ENCODE measurements around the gene CRACDL.

CRACDL gene

GRCh38 chr2:98861601-98862000, 74.4 kb downstream of the CRACDL start:
- Histone ChIP-seq H4K20me1 (ENCODE audit: insufficient read depth, low read length) (no peaks in the 10 kb centered on the region), H3K27ac (ENCODE audit: low read length) (no peak overlapping the region), H3K9me3 (ENCODE audit: insufficient read depth, low read length) (peaks cover 12% of the 10 kb centered on the region), H3K27me3 (ENCODE audit: low read depth, low read length) (peaks cover 7% of the 10 kb centered on the region; the same call in 1 of the 2 replicates), H3K9ac (ENCODE audit: low read length) (no peak overlapping the region), H3K4me3 (ENCODE audit: low read length) (no peak overlapping the region), H2AFZ (ENCODE audit: low read depth, low read length) (no peak overlapping the region), H3K79me2 (ENCODE audit: low read length) (no peaks in the 10 kb centered on the region), H3K36me3 (replicated peaks; ENCODE audit: low read depth, low read length) (no peaks in the 10 kb centered on the region), H3K4me1 (ENCODE audit: low read length) (no peaks in the 10 kb centered on the region), H3K4me2 (ENCODE audit: low read length) (no peak overlapping the region)
- no peak for TF ChIP-seq CTCF (IDR thresholded peaks at IDR 0.05; ENCODE audit: low read depth, low read length)

DNA sequence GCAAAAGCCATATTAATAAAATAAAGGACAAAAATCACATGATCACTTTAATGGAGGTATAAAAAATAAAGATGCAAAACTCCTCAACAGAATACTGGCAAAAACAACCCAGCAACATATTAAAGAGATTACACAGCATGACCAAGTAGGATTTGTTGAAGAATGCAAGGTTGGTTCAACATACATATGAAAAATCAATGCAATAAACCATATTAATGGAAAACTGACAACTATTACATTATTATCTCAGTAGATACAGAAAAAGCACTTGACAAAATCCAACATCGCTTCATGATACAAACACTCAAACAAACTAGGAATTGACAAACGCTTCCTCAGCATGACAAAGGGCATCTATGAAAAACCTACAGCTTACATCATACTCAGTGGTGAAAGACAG, 76.7 kb downstream of the CRACDL start:
- H3K4me2 ChIP-seq (ENCODE audit: low read length), result no peak overlapping the region
- no peak overlapping the region for H3K4me3 ChIP-seq (ENCODE audit: low read length)
- no peak overlapping the region for H3K9ac ChIP-seq (ENCODE audit: low read length)
- TF ChIP-seq EZH2phosphoT487 (IDR thresholded peaks at IDR 0.05; ENCODE audit: low read depth), result no peak
- no peak overlapping the region for H2AFZ ChIP-seq (ENCODE audit: low read depth, low read length)
- no peaks in the 10 kb centered on the region for H3K79me2 ChIP-seq (ENCODE audit: low read length)
- H3K4me1 ChIP-seq (ENCODE audit: low read length), result no peaks in the 10 kb centered on the region
- no peaks in the 10 kb centered on the region for H3K36me3 ChIP-seq (replicated peaks; ENCODE audit: low read depth, low read length)
- H3K9me3 ChIP-seq (ENCODE audit: insufficient read depth, low read length), result peaks cover 15% of the 10 kb centered on the region
- peaks cover 7% of the 10 kb centered on the region; the same call in 1 of the 2 replicates for H3K27me3 ChIP-seq (ENCODE audit: low read depth, low read length)
- H3K27ac ChIP-seq (ENCODE audit: low read length), result no peak overlapping the region
- no peaks in the 10 kb centered on the region for H4K20me1 ChIP-seq (ENCODE audit: insufficient read depth, low read length)

DNA sequence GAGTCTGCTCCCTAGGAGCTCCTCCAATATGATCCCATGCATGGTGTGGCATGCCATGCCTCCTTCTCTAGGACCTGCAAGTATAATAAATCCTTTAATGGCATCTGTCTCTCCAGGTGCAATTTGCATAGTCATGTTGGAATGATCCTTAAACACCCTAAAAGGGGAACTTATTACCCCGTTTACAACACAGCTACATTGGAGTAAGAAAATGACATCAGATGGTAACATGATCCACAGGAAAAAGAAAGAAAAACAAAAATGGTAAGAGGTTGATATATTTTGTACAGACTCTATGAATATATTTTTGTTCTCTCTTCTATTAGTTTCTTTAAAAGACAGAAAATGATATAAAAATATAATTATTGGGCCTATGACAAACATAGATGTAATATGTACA, 79.0 kb downstream of the CRACDL start:
- Histone ChIP-seq H2AFZ (ENCODE audit: low read depth, low read length) (no peak overlapping the region), H3K4me2 (ENCODE audit: low read length) (no peak overlapping the region), H3K27me3 (ENCODE audit: low read depth, low read length) (peaks cover 9% of the 10 kb centered on the region), H3K27ac (ENCODE audit: low read length) (no peak overlapping the region), H3K4me1 (ENCODE audit: low read length) (no peaks in the 10 kb centered on the region), H3K9me3 (ENCODE audit: insufficient read depth, low read length) (peaks cover 9% of the 10 kb centered on the region), H3K36me3 (replicated peaks; ENCODE audit: low read depth, low read length) (no peaks in the 10 kb centered on the region), H3K79me2 (ENCODE audit: low read length) (no peaks in the 10 kb centered on the region), H3K4me3 (ENCODE audit: low read length) (no peak overlapping the region), H3K9ac (ENCODE audit: low read length) (no peak overlapping the region), H4K20me1 (ENCODE audit: insufficient read depth, low read length) (no peaks in the 10 kb centered on the region)
- no peak for TF ChIP-seq EZH2phosphoT487 (IDR thresholded peaks at IDR 0.05; ENCODE audit: low read depth)
- TF ChIP-seq CTCF (IDR thresholded peaks at IDR 0.05; ENCODE audit: low read depth, low read length), result no peak

DNA sequence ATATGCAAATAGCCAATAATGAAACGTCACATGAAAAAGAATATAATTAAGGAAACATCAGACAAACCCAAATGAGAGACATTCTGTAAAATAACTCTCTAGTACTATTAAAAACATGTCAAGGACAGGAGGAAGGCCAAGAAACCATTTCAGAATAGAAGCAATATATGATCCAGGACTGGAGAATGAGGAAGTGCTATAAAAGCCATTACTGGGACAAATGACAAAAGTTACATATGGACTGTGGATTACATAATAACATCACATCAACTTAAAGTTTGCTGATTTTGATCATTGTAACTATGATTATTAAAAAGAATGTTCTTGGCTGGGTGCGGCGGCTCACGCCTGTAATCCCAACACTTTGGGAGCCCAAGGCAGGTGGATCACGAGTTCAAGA, 81.3 kb downstream of the CRACDL start:
- no peak overlapping the region for H2AFZ ChIP-seq (ENCODE audit: low read depth, low read length)
- no peak overlapping the region for H3K4me2 ChIP-seq (ENCODE audit: low read length)
- no peak overlapping the region for H3K27ac ChIP-seq (ENCODE audit: low read length)
- H3K4me1 ChIP-seq (ENCODE audit: low read length), result no peaks in the 10 kb centered on the region
- no peak overlapping the region for H3K9ac ChIP-seq (ENCODE audit: low read length)
- no peaks in the 10 kb centered on the region for H3K79me2 ChIP-seq (ENCODE audit: low read length)
- no peak overlapping the region for H3K4me3 ChIP-seq (ENCODE audit: low read length)
- no peak for TF ChIP-seq CTCF (IDR thresholded peaks at IDR 0.05; ENCODE audit: low read depth, low read length)
- no peak for TF ChIP-seq EZH2phosphoT487 (IDR thresholded peaks at IDR 0.05; ENCODE audit: low read depth)
- peaks cover 7% of the 10 kb centered on the region; the same call in 1 of the 2 replicates for H3K9me3 ChIP-seq (ENCODE audit: insufficient read depth, low read length)
- H4K20me1 ChIP-seq (ENCODE audit: insufficient read depth, low read length), result no peaks in the 10 kb centered on the region
- no peaks in the 10 kb centered on the region for H3K36me3 ChIP-seq (replicated peaks; ENCODE audit: low read depth, low read length)
- H3K27me3 ChIP-seq (ENCODE audit: low read depth, low read length), result peaks cover 5% of the 10 kb centered on the region; the same call in 1 of the 2 replicates

- Histone ChIP-seq H3K9me3 (ENCODE audit: insufficient read depth, low read length) (peaks cover 3% of the 10 kb centered on the region; the same call in 1 of the 2 replicates), H3K4me3 (ENCODE audit: low read length) (no peak overlapping the region), H4K20me1 (ENCODE audit: insufficient read depth, low read length) (no peaks in the 10 kb centered on the region), H3K27ac (ENCODE audit: low read length) (no peak overlapping the region), H3K9ac (ENCODE audit: low read length) (no peak overlapping the region), H3K36me3 (replicated peaks; ENCODE audit: low read depth, low read length) (no peaks in the 10 kb centered on the region), H3K79me2 (ENCODE audit: low read length) (no peaks in the 10 kb centered on the region), H3K4me2 (ENCODE audit: low read length) (no peak overlapping the region), H3K27me3 (ENCODE audit: low read depth, low read length) (peaks cover 5% of the 10 kb centered on the region; the same call in 1 of the 2 replicates), H2AFZ (ENCODE audit: low read depth, low read length) (no peak overlapping the region), H3K4me1 (ENCODE audit: low read length) (no peaks in the 10 kb centered on the region)
- TF ChIP-seq CTCF (IDR thresholded peaks at IDR 0.05; ENCODE audit: low read depth, low read length) (no peak), EZH2phosphoT487 (IDR thresholded peaks at IDR 0.05; ENCODE audit: low read depth) (no peak)
These were observed 83.1 kb downstream of the CRACDL start for GRCh38 chr2:98852932-98853331.
